Endodermal cell (in vitro differentiated cells): ENCODE results near the gene LPP. TPM values are rescaled to one million over a fixed set of nuclear protein-coding genes. Genes with fewer than 3 reads are reported as not detected.
A peak's percentile ranks its signal among the peaks of the same experiment; 100 is the strongest.
"Not testable (repeated sequence)": the region's sequence is repeated elsewhere in the genome, so short reads cannot be mapped to it uniquely, and the experiment has no call there.

Experiments
- DNase-seq: peaks from one replicate; pipeline ENCODE4 v3.0.0-alpha.2; 2017
- H3K27ac ChIP-seq: 2 replicates; pipeline ENCODE4 v1.5.1; 2013; ENCODE audit warnings: mild to moderate bottlenecking, low read depth, low read length, moderate library complexity
- H3K27me3 ChIP-seq: 2 replicates; pipeline ENCODE4 v1.6.1; 2013; ENCODE audit warnings: mild to moderate bottlenecking, low read length, moderate library complexity; ENCODE audit not compliant: insufficient read depth, control insufficient read depth, poor library complexity, severe bottlenecking
- H3K36me3 ChIP-seq: 2 replicates; pipeline ENCODE4 v1.7.0; 2013; ENCODE audit warnings: mild to moderate bottlenecking, low read length, moderate library complexity; ENCODE audit not compliant: control insufficient read depth, insufficient read depth
- H3K4me1 ChIP-seq: one replicate; pipeline ENCODE4 v1.7.0; 2013; ENCODE audit warnings: low read length; ENCODE audit not compliant: control insufficient read depth, insufficient read depth
- H3K4me3 ChIP-seq: 2 replicates; pipeline ENCODE4 v1.5.1; 2013; ENCODE audit warnings: mild to moderate bottlenecking, low read length, moderate library complexity
- H3K9ac ChIP-seq: 2 replicates; pipeline ENCODE4 v1.6.1; 2013; ENCODE audit warnings: mild to moderate bottlenecking, low read length, moderate library complexity; ENCODE audit not compliant: poor library complexity, severe bottlenecking; ENCODE audit errors: extremely low read depth
- H3K9me3 ChIP-seq: 2 replicates; pipeline ENCODE4 v1.6.1; 2013; ENCODE audit warnings: mild to moderate bottlenecking, low read length, moderate library complexity; ENCODE audit not compliant: control insufficient read depth
- H3K27ac Mint-ChIP-seq: 2 replicates; pipeline ENCODE4 v1.8.0; 2020; ENCODE audit warnings: mixed read lengths
- H3K27me3 Mint-ChIP-seq: 2 replicates; pipeline ENCODE4 v1.8.0; 2021; ENCODE audit warnings: mild to moderate bottlenecking, mixed read lengths; ENCODE audit not compliant: insufficient read depth
- H3K36me3 Mint-ChIP-seq: 2 replicates; pipeline ENCODE4 v1.8.0; 2020; ENCODE audit warnings: low read depth, mixed read lengths
- H3K4me1 Mint-ChIP-seq: 2 replicates; pipeline ENCODE4 v1.8.0; 2020; ENCODE audit warnings: mixed read lengths
- H3K4me3 Mint-ChIP-seq: 2 replicates; pipeline ENCODE4 v1.8.0; 2020; ENCODE audit warnings: mild to moderate bottlenecking, moderate library complexity, mixed read lengths
- H3K9me3 Mint-ChIP-seq: 2 replicates; pipeline ENCODE4 v1.8.0; 2020; ENCODE audit warnings: mild to moderate bottlenecking, mixed read lengths
- CTCF ChIP-seq: fragments of 200-600 bp; sonication (generic); conservative IDR thresholded peaks from 2 replicates; pipeline ENCODE4 v1.5.0; 2021; ENCODE audit warnings: antibody characterized with exemption, mild to moderate bottlenecking
- WGBS, 2 experiments: methylation state at CpG; one replicate each; pipeline versions ENCODE4 v1.1.5 to v1.1.7; 2013; ENCODE audit warnings: missing lambda C conversion rate in 2 of 2, mixed read lengths in 1 of 2; ENCODE audit not compliant: insufficient coverage in 1 of 2, insufficient read length in 1 of 2; 5-methylcytosine and 5-hydroxymethylcytosine counted together
- total RNA-seq, 2 donors: library from RNA; stranded (reverse); fragmentation: NEBNext Ultra II Directional in 1 of 2; extraction: Animal tissue kit (Norgen Biotek cat#: 25700) in 1 of 2; gene quantifications; 2 replicates in 1 of 2; 3 replicates in 1 of 2; pipeline ENCODE4 v1.2.1, GENCODE V29; 2021

Gene LPP
- total RNA-seq, 2 donors from 2014 or later, result 78.0 to 105 TPM

GRCh38 chr3:188126276-188126675 lies 27.7 kb upstream of the LPP start:
- Histone ChIP-seq H3K27ac (no peak overlapping the region), H3K27me3 (no peaks in the 10 kb centered on the region), H3K4me3 (peak overlapping the region; percentile 5), H3K4me1 (peaks cover 8% of the 10 kb centered on the region), H3K9me3 (no peaks in the 10 kb centered on the region), H3K9ac (no peak overlapping the region), H3K36me3 (no peaks in the 10 kb centered on the region)
- peaks cover 12% of the 10 kb centered on the region for H3K4me1 Mint-ChIP-seq
- no peaks in the 10 kb centered on the region for H3K27me3 Mint-ChIP-seq
- no peaks in the 10 kb centered on the region for H3K36me3 Mint-ChIP-seq
- no peak overlapping the region for H3K4me3 Mint-ChIP-seq
- TF ChIP-seq CTCF, result no peak
- DNase-seq, result no peak
- 86 to 89% methylated on average over 2 of the region's 2 CpGs for WGBS, 2 experiments
- H3K27ac Mint-ChIP-seq, result no peak overlapping the region
- no peaks in the 10 kb centered on the region for H3K9me3 Mint-ChIP-seq

- DNase-seq, result peak; percentile 75
- H3K4me3 Mint-ChIP-seq, result no peak overlapping the region
- 63 to 68% methylated on average over 6 to 8 of the region's 8 CpGs for WGBS, 2 experiments
- peaks cover 3% of the 10 kb centered on the region for H3K9me3 Mint-ChIP-seq
- Histone ChIP-seq H3K4me3 (no peak overlapping the region), H3K27me3 (no peaks in the 10 kb centered on the region), H3K9ac (peak overlapping the region; percentile 6), H3K4me1 (peaks cover 8% of the 10 kb centered on the region), H3K36me3 (no peaks in the 10 kb centered on the region), H3K27ac (no peak overlapping the region), H3K9me3 (no peaks in the 10 kb centered on the region)
- H3K27ac Mint-ChIP-seq, result peak overlapping the region; percentile 15
- peaks cover 12% of the 10 kb centered on the region for H3K4me1 Mint-ChIP-seq
- TF ChIP-seq CTCF, result no peak
- no peaks in the 10 kb centered on the region for H3K27me3 Mint-ChIP-seq
- H3K36me3 Mint-ChIP-seq, result no peaks in the 10 kb centered on the region
Observed at GRCh38 chr3:188126934-188127333, 27.0 kb upstream of the LPP start.

- H3K27me3 Mint-ChIP-seq, result no peaks in the 10 kb centered on the region
- DNase-seq, result no peak
- Histone ChIP-seq H3K27ac (no peak overlapping the region), H3K9ac (no peak overlapping the region), H3K36me3 (no peaks in the 10 kb centered on the region), H3K27me3 (no peaks in the 10 kb centered on the region), H3K9me3 (no peaks in the 10 kb centered on the region), H3K4me1 (peaks cover 8% of the 10 kb centered on the region), H3K4me3 (no peak overlapping the region)
- H3K27ac Mint-ChIP-seq, result no peak overlapping the region
- H3K4me3 Mint-ChIP-seq, result no peak overlapping the region
- H3K4me1 Mint-ChIP-seq, result peaks cover 12% of the 10 kb centered on the region
- WGBS, 2 experiments, result 89% methylated on average over 1 of the region's 1 CpG; no CpG with 5 or more reads in 1 of the 2 experiments
- no peak for TF ChIP-seq CTCF
- no peaks in the 10 kb centered on the region for H3K36me3 Mint-ChIP-seq
- peaks cover 3% of the 10 kb centered on the region for H3K9me3 Mint-ChIP-seq
Observed at GRCh38 chr3:188128905-188129304, 25.1 kb upstream of the LPP start.

GRCh38 chr3:188131023-188131422 lies 22.9 kb upstream of the LPP start:
- H3K27me3 ChIP-seq, H3K36me3 ChIP-seq, H3K27ac ChIP-seq, H3K4me1 ChIP-seq, H3K9me3 ChIP-seq, H3K27ac Mint-ChIP-seq, H3K4me3 ChIP-seq, H3K36me3 Mint-ChIP-seq, H3K4me3 Mint-ChIP-seq, H3K9me3 Mint-ChIP-seq, H3K27me3 Mint-ChIP-seq, H3K9ac ChIP-seq, DNase-seq: not testable (repeated sequence)
- WGBS, 2 experiments, result 80 to 88% methylated on average over 1 to 2 of the region's 2 CpGs
- peaks cover 12% of the 10 kb centered on the region for H3K4me1 Mint-ChIP-seq
